IMR-90 (cell line): Measurements from ENCODE around the gene SEMG2. TPM values are rescaled to one million over a fixed set of nuclear protein-coding genes. Genes with fewer than 3 reads are reported as not detected.

Source experiments
- ATAC-seq: fragments of 200-7000 bp; cut with Tn5 transposase; 2 replicates; pipeline ENCODE4 v1.9.1; 2020; ENCODE audit warnings: low read depth, mild to moderate bottlenecking, moderate library complexity
- BruUV-seq: library from RNA; stranded (reverse); fragments of 400-500 nt; replicated peaks from 2 replicates; lab custom pipeline; 2021; lab: Mats Ljungman, UMichigan
- CTCF ChIA-PET: fragments of 300-600 bp; formaldehyde crosslinking; extraction: SDS; loops from one replicate; lab custom pipeline; 2021; ENCODE audit warnings: antibody characterized with exemption; lab: Yijun Ruan, JAX
- POLR2A ChIA-PET: fragments of 300-600 bp; sonication (Branson Sonifier 250); formaldehyde crosslinking; loops from one replicate; lab custom pipeline; 2022; ENCODE audit warnings: antibody characterized with exemption; ENCODE audit not compliant: unreplicated experiment; lab: Charles Lee
- DNase-seq: peaks from one replicate; pipeline ENCODE4 v3.0.0; 2013
- H2AFZ ChIP-seq: replicated peaks from 2 replicates; pipeline ENCODE3; 2013; ENCODE audit warnings: low read length, mild to moderate bottlenecking; ENCODE audit not compliant: poor library complexity
- H2AK5ac ChIP-seq: 2 replicates; pipeline ENCODE4 v1.6.1; 2013; ENCODE audit warnings: low read depth, low read length, inconsistent platforms
- H2AK9ac ChIP-seq: replicated peaks from 2 replicates; pipeline ENCODE3; 2013; ENCODE audit warnings: mild to moderate bottlenecking, low read depth, low read length, moderate library complexity; ENCODE audit not compliant: poor library complexity
- H2BK120ac ChIP-seq: 2 replicates; pipeline ENCODE4 v1.6.1; 2013; ENCODE audit warnings: low read depth, low read length, inconsistent platforms
- H2BK15ac ChIP-seq: 3 replicates; pipeline ENCODE4 v1.6.1; 2013; ENCODE audit warnings: low read depth, low read length, inconsistent platforms
- H2BK20ac ChIP-seq: 2 replicates; pipeline ENCODE4 v1.6.1; 2013; ENCODE audit warnings: low read depth, mild to moderate bottlenecking, inconsistent platforms, low read length, moderate library complexity
- H2BK5ac ChIP-seq: 2 replicates; pipeline ENCODE4 v1.6.1; 2013; ENCODE audit warnings: mild to moderate bottlenecking, low read depth, low read length, inconsistent platforms; ENCODE audit not compliant: poor library complexity, severe bottlenecking
- H3K14ac ChIP-seq: replicated peaks from 2 replicates; pipeline ENCODE4 v1.6.1; 2013; ENCODE audit warnings: low read depth, low read length, inconsistent platforms
- H3K18ac ChIP-seq: 2 replicates; pipeline ENCODE4 v1.6.1; 2013; ENCODE audit warnings: low read depth, low read length, control low read depth
- H3K23ac ChIP-seq: 2 replicates; pipeline ENCODE4 v1.6.1; 2013; ENCODE audit warnings: low read depth, low read length, inconsistent platforms
- H3K27ac ChIP-seq: 2 replicates; pipeline ENCODE4 v1.5.1; 2013; ENCODE audit warnings: mild to moderate bottlenecking, control low read depth, low read length; ENCODE audit not compliant: insufficient read depth
- H3K27me3 ChIP-seq: 2 replicates; pipeline ENCODE4 v1.6.1; 2013; ENCODE audit warnings: low read length; ENCODE audit not compliant: control insufficient read depth, insufficient read depth
- H3K36me3 ChIP-seq: 2 replicates; pipeline ENCODE4 v1.6.1; 2013; ENCODE audit warnings: low read length, mixed read lengths; ENCODE audit not compliant: control insufficient read depth, insufficient read depth
- H3K4ac ChIP-seq: 2 replicates; pipeline ENCODE4 v1.6.1; 2013; ENCODE audit warnings: low read depth, low read length, inconsistent platforms
- H3K4me1 ChIP-seq: 2 replicates; pipeline ENCODE4 v1.6.1; 2013; ENCODE audit warnings: low read length, mixed read lengths; ENCODE audit not compliant: control insufficient read depth, insufficient read depth
- H3K4me2 ChIP-seq: 2 replicates; pipeline ENCODE4 v1.6.1; 2013; ENCODE audit warnings: low read depth, mild to moderate bottlenecking, control low read depth, low read length, moderate library complexity
- H3K4me3 ChIP-seq: 2 replicates; pipeline ENCODE4 v1.5.1; 2013; ENCODE audit warnings: low read depth, mild to moderate bottlenecking, control low read depth, low read length, moderate library complexity; ENCODE audit not compliant: insufficient read depth
- H3K56ac ChIP-seq: 2 replicates; pipeline ENCODE4 v1.6.1; 2013; ENCODE audit warnings: low read length, inconsistent platforms; ENCODE audit not compliant: insufficient read depth; ENCODE audit errors: extremely low read depth
- H3K79me1 ChIP-seq, 2 experiments: 2 replicates each; pipeline ENCODE4 v1.6.1; 2013; ENCODE audit warnings: low read length in 2 of 2, inconsistent platforms in 1 of 2, low read depth in 1 of 2
- H3K9ac ChIP-seq: 2 replicates; pipeline ENCODE4 v1.6.1; 2013; ENCODE audit warnings: low read depth, low read length, control low read depth
- H3K9me1 ChIP-seq: 2 replicates; pipeline ENCODE4 v1.6.1; 2013; ENCODE audit warnings: low read length, inconsistent platforms; ENCODE audit not compliant: insufficient read depth
- H3K9me3 ChIP-seq: 2 replicates; pipeline ENCODE4 v1.6.1; 2013; ENCODE audit warnings: low read length; ENCODE audit not compliant: control insufficient read depth, insufficient read depth
- H4K20me1 ChIP-seq: 2 replicates; pipeline ENCODE4 v1.6.1; 2013; ENCODE audit warnings: low read length, inconsistent platforms; ENCODE audit not compliant: insufficient read depth
- H4K5ac ChIP-seq: 2 replicates; pipeline ENCODE4 v1.6.1; 2013; ENCODE audit warnings: mild to moderate bottlenecking, low read depth, low read length, control low read depth
- H4K8ac ChIP-seq, 2 experiments: 2 replicates each; pipeline ENCODE4 v1.6.1; 2013; ENCODE audit warnings: low read depth in 2 of 2, low read length in 2 of 2, control low read depth in 1 of 2, inconsistent platforms in 1 of 2
- H4K91ac ChIP-seq: 2 replicates; pipeline ENCODE4 v1.6.1; 2013; ENCODE audit warnings: low read depth, low read length, inconsistent platforms; ENCODE audit not compliant: insufficient read depth
- CEBPB ChIP-seq: IDR thresholded peaks from 2 replicates; pipeline ENCODE4 v1.6.1; 2012; ENCODE audit warnings: low read depth, low read length, improper control_type of control experiment
- CHD1 ChIP-seq: IDR thresholded peaks from 2 replicates; pipeline ENCODE4 v1.6.1; 2012; ENCODE audit warnings: low read depth, low read length, improper control_type of control experiment
- FOS ChIP-seq: fragments of 150-350 bp; IDR thresholded peaks from 2 replicates; pipeline ENCODE4 v1.6.1; 2016; ENCODE audit warnings: low read depth, low read length
- POLR2A ChIP-seq: IDR thresholded peaks from 2 replicates; pipeline ENCODE4 v1.6.1; 2012; ENCODE audit warnings: mild to moderate bottlenecking, low read depth, low read length
- WGBS, 2 experiments: methylation state at CpG; one replicate each; pipeline versions ENCODE4 v1.1.5 to v1.1.7; 2013; ENCODE audit warnings: missing lambda C conversion rate in 2 of 2; ENCODE audit not compliant: insufficient read length in 1 of 2; ENCODE audit errors: extremely low coverage in 2 of 2; 5-methylcytosine and 5-hydroxymethylcytosine counted together
- dilution Hi-C: fragments of 300-500 bp; cut with HindIII; formaldehyde crosslinking; loops from one replicate; pipeline ENCODE4 v1.14.3; 2018; ENCODE audit warnings: low sequenced_read_pairs; ENCODE audit not compliant: unreplicated experiment
- in situ Hi-C: fragments of 300-500 bp; cut with MboI; formaldehyde crosslinking; loops from 3 replicates; pipeline ENCODE4 v1.14.3; 2019; ENCODE audit warnings: low sequenced_read_pairs, inconsistent platforms, mixed read lengths
- intact Hi-C: fragments of 100-400 bp; cut with micrococcal nuclease; formaldehyde crosslinking; loops from 2 replicates; pipeline ENCODE4 v1.10.0; 2022
- polyA plus RNA-seq, 3 experiments: library from polyadenylated mRNA; depleted of rRNA; stranded (reverse); fragments of >200 nt; gene quantifications; 2 replicates each; pipeline ENCODE4 v1.2.3, GENCODE V29; 2012; ENCODE audit warnings: low replicate concordance in 1 of 3
- total RNA-seq: library from RNA; depleted of rRNA; stranded (reverse); fragments of >200 nt; gene quantifications from 2 replicates; pipeline ENCODE4 v1.2.3, GENCODE V29; 2012
- TF ChIP-seq, protein P1 (sequence below): fragments of 150-350 bp; IDR thresholded peaks from 2 replicates; pipeline ENCODE4 v1.6.1; 2016; ENCODE audit warnings: low read depth, mild to moderate bottlenecking, low read length, moderate library complexity, borderline replicate concordance
- TF ChIP-seq, protein P2 (sequence below): fragments of 150-350 bp; IDR thresholded peaks from 2 replicates; pipeline ENCODE4 v1.6.1; 2017; ENCODE audit warnings: mild to moderate bottlenecking, antibody characterized with exemption, low read length, low read depth

The SEMG2 gene
- total and polyA plus RNA-seq, 2 of the 4 experiments (the other 2 are of a cell fraction) = not detected

DNA sequence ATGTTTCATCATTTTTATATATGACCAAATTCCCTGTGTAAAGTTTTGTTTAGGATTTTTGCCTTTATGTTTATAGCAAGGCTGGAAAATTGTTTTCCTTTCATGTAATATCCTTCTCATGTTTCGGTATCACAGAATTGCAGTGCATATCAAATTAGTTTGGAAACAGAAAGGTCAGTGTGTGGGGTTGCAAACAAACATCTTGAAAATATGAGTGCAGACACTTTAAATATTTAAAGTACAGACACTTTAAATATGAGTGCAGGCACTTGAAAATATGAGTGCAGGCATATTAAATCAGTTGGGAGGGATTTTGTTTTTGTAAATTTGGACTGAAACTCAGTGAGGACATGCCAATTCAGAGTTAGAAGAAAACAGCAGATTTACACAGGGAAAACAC, 26.7 kb downstream of the SEMG2 start:
- ChIA-PET POLR2A (no interaction called here), CTCF (no interaction called here)
- H2BK15ac ChIP-seq = no peak overlapping the region
- no peaks in the 10 kb centered on the region for H3K36me3 ChIP-seq
- H4K20me1 ChIP-seq = no peaks in the 10 kb centered on the region
- H3K27ac ChIP-seq = no peak overlapping the region
- H4K5ac ChIP-seq = no peak overlapping the region
- BruUV-seq = no TSS peak
- H2AK9ac ChIP-seq = no peak overlapping the region
- no peak overlapping the region for H4K91ac ChIP-seq
- DNase-seq (no peak), ATAC-seq (no peak)
- TF ChIP-seq, protein P1, sequence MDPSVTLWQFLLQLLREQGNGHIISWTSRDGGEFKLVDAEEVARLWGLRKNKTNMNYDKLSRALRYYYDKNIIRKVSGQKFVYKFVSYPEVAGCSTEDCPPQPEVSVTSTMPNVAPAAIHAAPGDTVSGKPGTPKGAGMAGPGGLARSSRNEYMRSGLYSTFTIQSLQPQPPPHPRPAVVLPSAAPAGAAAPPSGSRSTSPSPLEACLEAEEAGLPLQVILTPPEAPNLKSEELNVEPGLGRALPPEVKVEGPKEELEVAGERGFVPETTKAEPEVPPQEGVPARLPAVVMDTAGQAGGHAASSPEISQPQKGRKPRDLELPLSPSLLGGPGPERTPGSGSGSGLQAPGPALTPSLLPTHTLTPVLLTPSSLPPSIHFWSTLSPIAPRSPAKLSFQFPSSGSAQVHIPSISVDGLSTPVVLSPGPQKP = no peak
- TF ChIP-seq CEBPB (no peak), POLR2A (no peak), FOS (no peak), CHD1 (no peak)
- TF ChIP-seq, protein P2, sequence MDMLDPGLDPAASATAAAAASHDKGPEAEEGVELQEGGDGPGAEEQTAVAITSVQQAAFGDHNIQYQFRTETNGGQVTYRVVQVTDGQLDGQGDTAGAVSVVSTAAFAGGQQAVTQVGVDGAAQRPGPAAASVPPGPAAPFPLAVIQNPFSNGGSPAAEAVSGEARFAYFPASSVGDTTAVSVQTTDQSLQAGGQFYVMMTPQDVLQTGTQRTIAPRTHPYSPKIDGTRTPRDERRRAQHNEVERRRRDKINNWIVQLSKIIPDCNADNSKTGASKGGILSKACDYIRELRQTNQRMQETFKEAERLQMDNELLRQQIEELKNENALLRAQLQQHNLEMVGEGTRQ = no peak
- no peak overlapping the region for H3K9ac ChIP-seq
- no peaks in the 10 kb centered on the region for H3K4me1 ChIP-seq
- H2AK5ac ChIP-seq = no peak overlapping the region
- H3K79me1 ChIP-seq = no peaks in the 10 kb centered on the region
- dilution Hi-C loops (no loop called here), in situ Hi-C loops (no loop called here), intact Hi-C loops (no loop called here)
- no peak overlapping the region for H3K18ac ChIP-seq
- no peaks in the 10 kb centered on the region for H3K9me1 ChIP-seq
- no peak overlapping the region for H2AFZ ChIP-seq
- H3K9me3 ChIP-seq = no peaks in the 10 kb centered on the region
- WGBS, 2 experiments = no CpG with 5 or more reads among the region's 1 CpG
- H3K56ac ChIP-seq = no peak overlapping the region
- no peak overlapping the region for H3K23ac ChIP-seq
- peaks cover 13% of the 10 kb centered on the region for H3K27me3 ChIP-seq
- H3K4me2 ChIP-seq = no peak overlapping the region
- H2BK5ac ChIP-seq = no peak overlapping the region
- H2BK20ac ChIP-seq = no peak overlapping the region
- H4K8ac ChIP-seq = no peak overlapping the region
- no peak overlapping the region for H3K4ac ChIP-seq
- H3K14ac ChIP-seq = no peak overlapping the region
- H2BK120ac ChIP-seq = no peak overlapping the region
- no peak overlapping the region for H3K4me3 ChIP-seq
